GM18868 (cell line): ENCODE measurements around the gene UBE2C.

ENCODE experiments used
- ATAC-seq: cut with Tn5 transposase; IDR thresholded peaks from one replicate; pipeline ENCODE4 v1.9.1; 2021; ENCODE audit warnings: mild to moderate bottlenecking, moderate library complexity; ENCODE audit not compliant: unreplicated experiment

The UBE2C gene

DNA sequence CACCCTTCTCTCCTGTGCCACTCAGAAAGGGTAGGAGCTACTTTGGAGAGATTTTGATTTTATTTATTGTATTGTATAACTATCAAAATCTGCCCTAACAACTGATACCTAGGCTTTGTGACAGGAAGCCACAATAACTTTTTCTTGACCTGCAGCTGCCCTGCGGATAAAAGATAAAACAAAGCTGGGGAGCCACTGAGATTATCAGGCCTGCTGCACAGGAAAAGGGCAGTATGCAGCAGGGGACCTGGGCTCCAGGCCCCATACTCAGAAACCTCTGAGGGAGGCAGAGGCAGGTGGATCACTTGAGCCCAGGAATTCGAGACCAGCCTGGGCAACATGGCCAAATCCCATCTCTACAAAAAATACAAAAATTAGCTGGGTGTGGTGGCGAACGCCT lies 20.2 kb downstream of the UBE2C start:
- ATAC-seq = no peak

DNA sequence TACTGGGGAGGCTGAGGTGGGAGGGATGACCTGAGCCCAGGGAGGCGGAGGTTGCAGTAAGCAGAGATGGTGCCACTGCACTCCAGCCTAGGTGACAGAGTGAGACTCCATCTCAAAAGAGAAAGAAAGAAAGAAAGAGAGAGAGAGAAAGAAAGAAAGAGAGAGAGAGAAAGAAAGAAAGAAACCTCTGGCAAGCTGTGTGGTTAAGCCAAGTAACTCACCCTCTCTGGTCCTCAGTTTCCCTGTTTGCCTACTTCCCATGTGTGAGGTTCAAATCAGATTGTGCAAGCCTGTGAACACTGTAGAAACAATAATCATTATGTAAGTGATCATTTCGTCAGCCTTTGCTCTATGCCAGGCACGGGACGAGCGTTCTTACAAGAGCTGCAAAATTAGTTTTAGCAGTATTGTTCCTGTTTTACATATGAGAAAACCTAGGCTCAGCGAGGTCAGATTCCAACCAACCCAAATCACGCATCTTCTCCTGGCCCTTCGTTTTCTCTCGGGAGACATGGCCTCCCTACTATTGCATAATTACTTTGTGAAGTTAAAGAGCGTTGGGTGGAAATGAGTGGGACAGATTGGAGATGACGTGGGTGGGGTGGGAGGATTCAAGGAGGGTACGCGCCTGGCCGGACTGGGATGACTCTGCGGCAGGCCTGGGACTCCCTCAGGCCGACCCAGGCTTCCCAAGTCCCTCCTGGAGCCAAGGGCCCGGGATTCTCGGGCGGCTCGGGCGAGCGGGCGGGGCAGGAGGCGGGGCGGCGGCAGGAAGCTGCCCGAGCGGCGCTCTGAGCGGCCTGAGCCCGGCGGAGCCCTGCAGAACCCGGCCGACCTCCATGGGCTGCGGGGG lies 20.8 kb downstream of the UBE2C start, which contains the start of gene SNX21:
SNX21 (plus strand) TSS at position 770 of the 853 bp plus-strand sequence. CDS start 121 bp downstream, outside the sequence.
- no peak for ATAC-seq

DNA sequence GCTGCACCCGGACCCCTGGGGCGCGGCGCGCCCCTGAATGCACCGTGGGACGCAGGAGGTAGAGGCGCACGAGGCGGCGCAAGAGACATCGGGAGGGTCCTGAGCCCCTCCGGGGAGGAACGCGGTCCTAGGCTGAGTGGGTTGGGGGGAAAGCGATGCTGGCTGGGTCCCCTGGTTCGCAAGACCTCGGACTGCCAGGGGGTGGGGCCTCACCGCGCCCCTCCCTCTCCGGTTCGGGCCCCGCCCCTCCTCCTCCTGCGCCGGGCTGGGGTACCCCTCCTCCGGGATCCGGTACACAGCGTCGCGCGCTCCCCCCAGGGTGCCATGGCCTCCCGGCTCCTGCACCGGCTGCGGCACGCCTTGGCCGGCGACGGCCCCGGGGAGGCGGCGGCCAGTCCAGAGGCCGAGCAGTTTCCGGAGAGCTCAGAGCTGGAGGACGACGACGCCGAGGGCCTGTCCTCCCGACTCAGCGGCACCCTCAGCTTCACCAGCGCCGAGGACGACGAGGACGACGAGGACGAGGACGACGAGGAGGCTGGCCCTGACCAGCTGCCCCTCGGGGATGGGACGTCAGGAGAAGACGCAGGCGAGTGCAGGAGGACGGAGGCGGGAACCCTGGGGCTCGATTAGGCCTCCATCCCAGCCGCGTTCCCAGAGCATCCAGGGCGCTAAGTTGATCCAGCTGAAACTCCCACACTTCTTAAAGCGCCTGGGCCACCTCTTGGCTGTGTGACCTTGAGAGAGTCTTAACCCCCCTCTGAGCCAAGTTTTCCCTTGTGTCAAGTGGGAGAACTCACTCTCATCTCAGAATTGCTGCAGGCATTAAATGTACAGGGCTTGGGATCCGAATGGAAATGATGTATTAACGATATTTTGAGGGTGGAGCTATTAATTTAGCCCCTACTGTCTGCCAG lies 21.7 kb downstream of the UBE2C start:
- no peak for ATAC-seq

DNA sequence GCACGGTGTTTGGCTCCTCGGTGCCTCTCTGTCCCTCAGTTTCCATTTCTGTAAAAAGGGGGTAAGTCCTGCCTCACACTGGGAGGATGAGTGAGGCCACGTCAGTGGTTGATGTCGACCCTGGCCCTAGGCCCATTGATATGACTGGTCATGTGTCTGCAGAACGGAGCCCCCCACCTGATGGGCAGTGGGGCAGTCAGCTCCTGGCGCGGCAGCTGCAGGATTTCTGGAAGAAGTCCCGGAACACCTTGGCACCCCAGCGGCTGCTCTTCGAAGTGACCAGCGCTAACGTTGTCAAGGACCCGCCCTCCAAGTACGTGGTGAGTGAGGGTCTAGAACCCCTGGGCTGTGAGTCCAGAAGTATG lies 22.3 kb downstream of the UBE2C start:
- ATAC-seq = no peak

DNA sequence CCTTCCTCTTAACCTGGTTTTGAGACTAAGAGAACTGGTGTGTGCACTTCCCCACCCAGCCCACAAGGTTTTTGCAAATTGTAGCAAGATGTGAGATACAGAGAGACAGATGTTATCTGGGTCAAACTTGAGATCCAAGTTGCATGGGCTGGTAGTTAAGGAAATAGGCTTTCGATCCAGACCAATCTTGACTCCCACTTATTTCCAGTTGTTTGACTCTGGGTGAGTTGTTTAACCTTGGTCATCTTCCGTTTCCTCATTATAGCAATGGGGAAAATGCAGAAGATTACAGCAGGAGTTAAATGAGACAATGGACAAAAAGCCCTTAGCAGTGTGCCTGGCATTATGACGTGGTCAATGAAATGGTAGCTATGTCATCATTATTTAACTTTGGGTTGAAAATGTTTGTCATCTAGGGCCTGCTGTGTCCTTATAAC lies 22.9 kb downstream of the UBE2C start:
- no peak for ATAC-seq

DNA sequence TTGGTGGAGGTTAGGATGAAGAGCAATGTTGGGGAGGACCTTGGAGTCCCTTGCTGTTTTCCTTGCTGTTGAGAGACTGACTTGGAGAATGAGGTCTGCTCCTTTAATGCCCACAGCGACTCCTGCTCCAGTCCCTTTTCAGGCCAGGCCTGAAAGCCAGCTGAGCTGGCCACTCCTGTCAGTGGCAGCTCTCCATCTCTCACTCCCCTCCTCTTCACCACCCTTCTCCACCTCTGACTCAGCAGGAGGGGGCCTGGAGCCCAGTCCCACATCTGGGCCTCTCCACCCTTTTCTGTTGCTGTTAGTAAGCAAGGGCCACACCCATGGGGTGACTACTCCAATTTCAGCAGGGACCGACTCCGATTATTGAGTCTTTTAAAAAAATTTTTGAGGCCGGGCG lies 23.4 kb downstream of the UBE2C start:
- no peak for ATAC-seq

DNA sequence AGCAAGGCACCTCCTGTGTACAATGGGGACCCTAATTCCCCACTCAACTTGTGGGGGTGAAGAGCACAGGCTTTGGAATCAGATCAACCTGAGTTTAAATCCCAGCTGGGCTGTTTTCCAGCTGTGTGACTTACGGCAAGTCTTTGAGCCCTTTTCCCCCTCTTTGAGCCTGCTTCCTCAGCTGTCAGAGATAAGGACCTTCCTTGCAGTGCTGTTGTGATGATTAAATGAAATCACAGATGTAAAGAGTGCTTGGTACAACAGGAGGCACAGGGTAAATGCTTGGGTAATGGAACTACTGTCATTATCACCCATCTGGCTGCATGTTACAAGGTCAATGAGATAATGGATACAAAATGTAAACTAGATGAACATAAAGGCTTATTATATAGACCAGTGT lies 24.4 kb downstream of the UBE2C start:
- ATAC-seq = no peak

DNA sequence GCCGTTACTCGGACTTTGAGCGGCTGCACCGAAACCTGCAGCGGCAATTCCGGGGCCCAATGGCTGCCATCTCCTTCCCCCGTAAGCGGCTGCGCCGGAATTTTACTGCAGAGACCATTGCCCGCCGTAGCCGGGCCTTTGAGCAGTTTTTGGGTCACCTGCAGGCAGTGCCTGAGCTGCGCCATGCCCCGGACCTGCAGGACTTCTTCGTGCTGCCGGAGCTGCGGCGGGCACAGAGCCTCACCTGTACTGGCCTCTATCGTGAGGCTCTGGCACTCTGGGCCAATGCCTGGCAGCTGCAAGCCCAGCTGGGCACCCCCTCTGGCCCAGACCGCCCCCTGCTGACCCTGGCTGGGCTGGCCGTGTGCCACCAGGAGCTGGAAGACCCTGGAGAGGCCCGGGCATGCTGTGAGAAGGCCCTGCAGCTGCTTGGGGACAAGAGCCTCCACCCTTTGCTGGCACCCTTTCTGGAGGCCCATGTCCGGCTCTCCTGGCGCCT lies 28.3 kb downstream of the UBE2C start:
- ATAC-seq = no peak

DNA sequence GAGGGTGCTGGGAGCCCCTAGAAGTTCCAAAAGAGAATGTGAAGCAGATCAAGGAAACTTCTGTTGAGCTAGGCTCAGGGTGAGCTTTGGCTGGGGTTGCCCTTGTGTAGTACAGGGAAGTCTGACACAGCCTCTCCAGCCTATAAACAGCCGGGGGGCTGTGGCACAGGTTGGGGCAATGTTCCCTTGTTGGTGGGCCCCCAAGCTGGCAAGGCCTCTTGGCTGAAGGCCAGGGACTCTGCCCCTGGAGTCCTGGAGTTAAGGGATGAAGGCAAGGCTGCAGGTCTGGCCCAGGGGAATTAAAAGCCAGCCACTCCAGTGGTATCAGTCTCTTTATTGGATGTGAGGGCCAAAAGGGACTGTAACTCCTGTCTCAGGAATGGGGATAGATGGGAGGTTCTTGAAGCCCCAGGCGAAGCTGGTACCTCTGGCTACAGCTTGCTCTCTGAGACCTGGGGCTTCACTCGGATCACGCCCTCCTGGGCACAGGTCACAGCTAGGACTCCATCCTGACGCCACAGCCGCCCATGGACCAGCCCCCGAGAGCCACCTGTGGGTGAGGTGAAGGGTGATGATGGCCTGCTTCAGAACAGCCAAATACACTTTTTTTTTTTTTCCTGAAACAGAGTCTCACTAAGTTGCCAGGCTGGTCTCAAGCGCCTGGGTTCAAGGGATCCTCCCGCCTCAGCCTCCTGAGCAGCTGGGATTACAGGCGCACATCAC lies 29.1 kb downstream of the UBE2C start:
- ATAC-seq = no peak

DNA sequence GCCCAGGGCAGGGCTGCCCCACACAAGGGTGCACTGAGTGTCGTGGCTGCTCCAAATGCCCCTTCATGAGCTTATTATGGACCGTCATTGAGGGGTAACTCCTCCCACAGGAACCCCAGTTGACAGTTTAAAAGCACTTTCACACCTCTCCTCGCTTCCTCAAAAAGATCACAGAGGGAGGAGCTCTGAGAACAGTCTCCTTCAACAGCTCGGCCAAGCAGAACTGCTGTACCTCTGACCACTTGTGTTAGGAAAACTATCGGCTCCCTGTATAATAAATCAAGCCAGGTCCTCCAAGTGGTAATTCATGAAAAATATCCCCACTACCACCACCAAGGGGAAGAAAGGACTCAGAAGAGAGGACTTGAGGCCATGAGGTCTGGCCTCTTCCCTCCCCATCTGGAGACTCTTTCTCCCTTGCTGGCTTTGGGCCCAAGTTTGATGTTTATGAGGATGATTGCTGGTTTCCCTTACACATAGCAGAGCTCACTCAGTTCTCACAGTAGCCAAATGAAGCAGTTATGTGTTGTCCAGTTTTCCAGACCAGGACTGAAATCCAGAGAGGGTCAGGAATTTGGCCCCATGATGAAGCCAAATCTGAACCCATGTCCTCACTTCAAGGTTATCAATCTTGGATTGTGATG lies 29.8 kb downstream of the UBE2C start:
- peak; percentile 86 for ATAC-seq

DNA sequence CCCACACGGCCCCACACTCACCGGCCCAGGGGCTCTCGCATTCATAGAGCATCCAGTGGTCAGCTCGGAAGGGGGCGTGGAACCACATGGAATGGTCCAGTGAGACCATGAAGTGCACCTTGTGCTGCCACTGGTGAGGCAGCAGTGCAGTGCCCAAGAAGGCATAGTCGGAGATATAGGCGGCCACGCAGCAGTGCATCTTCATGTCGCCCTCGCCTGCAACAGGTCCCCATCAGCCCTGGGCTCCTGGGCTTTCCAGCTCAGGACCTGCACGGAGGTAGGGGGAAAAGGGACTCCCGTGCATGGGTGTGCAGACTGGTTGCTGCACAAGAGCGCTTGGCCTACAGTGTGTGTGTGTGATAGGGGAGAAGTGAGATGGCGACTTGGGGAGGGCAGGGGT lies 31.1 kb downstream of the UBE2C start:
- no peak for ATAC-seq

DNA sequence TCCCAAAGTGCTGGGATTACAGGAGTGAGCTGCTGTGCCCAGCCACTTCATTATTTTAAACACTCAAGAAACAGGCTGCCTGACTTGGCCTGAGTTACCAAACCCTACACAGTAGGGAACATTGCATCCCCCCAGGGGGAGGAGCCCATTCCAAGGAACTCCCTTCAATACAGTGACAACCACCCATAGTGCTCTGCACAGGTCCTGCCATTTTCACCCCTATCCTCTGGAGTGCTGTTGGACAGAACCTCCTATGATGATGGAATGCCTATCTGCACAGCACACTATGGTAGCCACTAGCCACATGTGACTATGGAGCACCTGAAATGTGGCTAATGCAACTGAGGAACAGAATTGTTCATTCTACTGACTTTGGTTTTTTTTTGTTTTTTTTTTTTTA lies 33.0 kb downstream of the UBE2C start:
- no peak for ATAC-seq

DNA sequence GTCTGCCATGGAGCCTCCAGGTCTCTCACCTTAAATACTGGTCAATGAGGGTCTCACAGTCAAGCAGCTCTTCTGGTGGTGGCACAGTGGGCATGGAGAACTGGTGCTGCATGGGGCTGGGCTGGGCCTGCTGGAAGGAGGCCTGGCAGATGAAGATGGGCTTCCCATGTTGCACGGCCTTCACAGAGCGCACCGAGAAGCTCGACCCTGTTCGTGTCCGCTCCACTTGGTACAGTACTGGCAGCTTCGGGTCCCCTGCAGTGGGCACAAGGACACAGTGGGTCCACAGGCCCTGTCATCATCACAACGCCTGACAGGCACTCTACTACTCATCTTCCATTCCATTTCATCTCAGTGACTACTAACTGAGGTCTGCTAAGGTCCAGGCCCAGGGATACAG lies 36.0 kb downstream of the UBE2C start:
- no peak for ATAC-seq

DNA sequence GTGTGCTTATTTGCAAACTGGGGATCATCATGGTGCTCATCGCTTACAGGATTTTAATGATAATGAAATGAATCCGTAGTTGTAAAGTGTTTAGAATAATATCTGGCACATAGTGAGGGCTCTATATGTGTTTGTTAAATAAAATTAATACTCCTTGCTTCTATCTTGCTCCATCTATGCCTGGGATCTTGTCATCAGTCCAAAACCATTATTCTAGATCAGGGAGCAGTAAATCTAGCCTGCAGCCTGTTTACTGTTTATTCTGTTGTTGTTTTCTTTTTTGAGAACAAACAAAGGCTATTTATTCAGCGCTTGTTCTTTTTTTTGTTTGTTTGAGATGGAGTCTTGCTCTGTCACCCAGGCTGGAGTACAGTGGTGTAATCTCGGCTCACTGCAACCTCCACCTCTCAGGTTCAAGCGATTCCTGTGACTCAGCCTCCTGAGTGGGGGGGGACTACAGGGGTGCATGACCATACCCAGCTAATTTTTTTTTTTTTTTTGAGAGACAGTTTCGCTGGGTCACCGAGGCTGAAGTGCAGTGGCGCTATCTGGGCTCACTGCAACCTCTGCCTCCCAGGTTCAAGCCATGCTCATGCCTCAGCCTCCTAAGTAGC lies 36.6 kb downstream of the UBE2C start:
- ATAC-seq = no peak

DNA sequence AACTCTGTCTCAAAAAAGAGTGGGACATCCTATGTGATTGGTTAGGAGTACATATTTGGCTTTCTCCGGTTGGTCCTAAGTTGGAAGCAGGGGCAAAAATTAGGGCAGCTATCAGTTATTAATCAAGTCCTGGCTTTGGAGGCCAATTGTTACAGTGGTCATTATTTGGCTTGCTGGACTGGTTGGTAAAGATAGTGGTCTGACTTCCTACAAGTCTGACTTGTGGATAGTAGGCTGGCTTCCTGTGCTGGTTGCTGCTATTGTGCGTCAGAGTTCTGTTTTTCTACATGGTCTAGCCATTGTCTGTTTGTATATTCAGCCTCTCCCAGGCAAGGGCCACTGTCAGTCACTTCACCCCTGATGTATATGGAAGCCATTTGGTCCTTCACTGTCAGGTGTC lies 37.8 kb downstream of the UBE2C start:
- ATAC-seq = no peak

DNA sequence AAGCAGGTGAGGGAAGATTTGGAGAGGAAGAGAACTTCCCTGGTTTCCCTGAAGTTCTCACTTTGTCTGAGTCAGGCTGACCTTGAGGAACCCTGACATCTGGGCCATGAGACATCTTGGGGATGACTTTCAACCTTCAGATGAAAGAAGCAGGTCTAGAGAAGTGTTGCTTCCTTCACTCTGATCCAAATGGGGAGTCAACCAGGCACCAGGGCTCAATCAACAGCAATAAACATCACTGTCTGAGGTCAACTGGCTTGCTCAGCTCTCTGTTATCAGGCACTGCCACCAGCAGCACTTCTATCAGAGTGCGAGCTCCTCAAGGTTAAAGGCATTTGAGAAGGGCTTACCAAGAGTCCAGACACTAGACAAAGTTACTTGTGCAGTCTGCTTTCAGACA lies 38.5 kb downstream of the UBE2C start:
- ATAC-seq = no peak

DNA sequence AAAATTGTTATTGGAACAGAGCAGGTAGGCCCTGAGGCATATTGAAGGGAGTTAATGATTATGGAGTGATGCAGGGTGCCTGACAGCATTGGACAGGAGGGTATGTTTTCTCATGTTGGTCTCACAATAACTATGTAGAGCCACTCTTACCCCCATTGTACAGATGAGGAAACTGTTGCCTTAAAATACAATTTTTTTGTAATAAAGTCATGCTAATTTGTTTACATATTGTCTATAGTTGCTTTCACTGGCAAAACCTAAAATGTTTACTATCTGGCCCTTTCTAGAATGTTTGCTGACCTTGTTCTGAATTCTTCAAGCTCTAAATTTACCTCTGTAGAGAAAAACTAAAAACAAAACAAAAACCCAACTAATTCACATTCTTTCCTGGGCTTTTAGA lies 39.1 kb downstream of the UBE2C start:
- no peak for ATAC-seq

DNA sequence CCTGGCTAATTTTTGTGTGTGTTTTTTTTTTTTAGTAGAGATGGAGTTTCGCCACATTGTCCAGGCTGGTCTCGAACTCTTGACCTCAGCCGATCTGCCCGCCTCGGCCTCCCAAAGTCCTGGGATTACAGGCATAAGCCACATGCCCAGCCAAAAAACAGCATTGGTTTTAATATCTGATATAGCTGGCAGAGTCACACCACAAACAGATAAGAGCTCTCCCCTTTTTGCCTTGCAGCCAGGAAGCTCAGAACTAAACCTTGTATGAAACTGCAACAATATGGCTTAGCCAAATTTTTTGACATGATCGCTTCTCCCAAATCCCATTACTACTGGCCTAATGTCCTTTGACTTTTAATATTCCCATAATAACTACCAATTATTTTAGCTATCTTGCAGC lies 39.9 kb downstream of the UBE2C start:
- no peak for ATAC-seq

DNA sequence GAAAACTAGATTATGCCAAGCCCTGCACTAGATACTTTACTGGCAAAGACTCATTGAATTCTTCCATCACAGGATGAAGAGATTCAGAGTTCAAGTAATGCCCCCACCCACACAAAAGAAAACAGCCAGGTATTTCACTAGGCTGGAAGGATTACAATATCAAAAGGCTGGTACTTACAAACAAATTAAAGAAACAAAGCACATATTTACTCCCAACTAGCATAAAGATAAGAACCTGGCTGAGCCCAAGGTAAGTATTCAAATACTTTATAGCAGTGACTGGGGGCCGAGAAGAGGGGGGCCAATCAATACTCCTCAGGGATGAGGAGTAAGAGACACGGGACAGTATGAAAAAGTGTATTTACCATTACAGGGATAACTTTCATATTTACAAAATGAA lies 41.0 kb downstream of the UBE2C start:
- no peak for ATAC-seq
